Measurements from ENCODE around the gene TXNDC5.

The TXNDC5 gene

DNA sequence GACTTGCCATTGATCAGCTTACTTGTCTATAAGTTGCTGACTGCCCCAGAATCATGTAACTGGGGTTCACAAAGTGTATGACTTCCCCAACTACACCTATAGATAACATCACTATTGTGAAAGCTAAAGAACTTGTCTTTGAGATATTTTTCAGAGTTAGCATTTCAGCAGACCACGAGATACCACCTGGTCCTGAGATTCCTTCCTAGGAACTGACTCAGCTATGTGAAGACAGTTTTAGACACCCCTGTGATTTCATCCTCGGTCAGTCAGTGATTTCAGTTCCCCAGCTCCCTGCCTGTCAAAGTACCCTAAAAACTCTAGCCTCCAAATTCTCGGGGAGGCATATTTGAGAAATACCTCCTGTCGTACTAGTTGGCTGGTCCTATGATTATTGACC is 62.4 kb downstream of the TXNDC5 start:
- DNase-seq, result no peak

DNA sequence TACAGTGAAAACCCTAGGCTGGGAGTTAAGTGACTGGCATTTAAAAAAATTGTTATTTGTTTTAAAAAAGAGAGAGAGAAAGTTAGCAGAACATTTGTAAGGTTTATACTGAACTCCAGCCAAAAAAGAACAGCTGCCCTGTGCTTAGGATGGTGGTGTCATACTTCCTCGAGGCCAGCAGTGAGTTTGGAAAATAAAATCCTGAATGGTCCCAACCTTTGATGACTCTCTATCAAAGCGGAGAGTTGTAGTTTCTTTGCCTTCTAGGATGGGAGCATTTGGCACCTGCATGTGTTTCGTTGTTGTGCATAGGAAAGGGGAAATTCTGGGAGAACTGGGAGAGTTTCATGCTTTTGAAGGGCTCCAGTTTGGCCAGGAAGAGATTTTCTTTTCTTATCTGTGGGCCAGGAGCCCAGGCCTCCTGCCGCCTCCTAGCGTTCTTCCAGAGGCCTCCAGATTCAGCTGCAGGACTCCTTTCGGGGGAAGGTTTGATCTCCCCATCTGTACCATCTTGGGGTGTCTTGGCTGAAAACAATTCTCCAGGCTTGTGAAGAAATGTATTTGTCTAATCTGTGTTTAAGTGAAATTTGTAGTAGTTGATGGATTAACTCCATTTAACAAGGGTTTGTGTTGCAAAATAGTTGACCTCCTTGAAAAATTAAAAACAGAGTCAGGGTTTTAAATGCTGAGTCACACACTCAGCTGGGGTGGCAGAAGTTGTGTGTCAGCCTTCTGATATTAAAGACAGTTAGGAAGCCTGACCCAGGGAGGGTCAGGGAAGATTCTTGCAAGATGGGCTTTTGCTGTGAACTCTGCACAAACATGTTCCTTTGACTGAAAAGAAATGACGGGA is 63.4 kb downstream of the TXNDC5 start:
- DNase-seq, result no peak

DNA sequence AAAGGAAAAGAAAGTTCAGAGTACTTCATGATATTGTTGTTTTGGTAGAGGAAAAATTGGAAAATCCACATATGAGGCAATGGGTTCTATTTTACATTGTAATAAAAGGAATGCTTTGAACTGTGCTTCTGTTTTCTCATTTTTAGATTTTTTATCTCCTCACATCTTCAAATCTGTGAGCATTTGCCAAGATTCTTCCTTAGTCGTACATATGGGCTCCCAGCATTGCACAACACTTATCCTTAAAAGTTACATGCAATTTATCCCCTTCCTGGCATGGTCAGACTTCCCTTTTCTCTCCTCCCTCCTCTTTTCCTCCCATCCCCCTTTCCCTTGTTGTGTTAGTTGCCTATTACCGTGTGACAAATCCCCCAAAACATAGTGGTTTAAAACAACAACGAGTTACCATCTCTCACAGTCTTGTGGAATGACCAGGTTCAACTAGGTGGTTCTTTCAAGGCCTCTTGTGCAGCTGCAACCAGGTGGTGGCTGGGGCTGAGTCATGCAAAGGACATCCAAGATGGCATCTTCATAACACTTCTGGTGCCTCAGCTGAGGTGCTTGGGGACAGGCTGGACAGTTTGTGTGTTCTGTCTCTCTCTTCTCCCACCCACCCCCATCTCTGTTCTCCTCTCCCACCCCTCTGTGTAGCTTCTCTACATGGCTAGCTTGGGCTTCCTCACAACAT is 68.7 kb downstream of the TXNDC5 start:
- no peak for DNase-seq

DNA sequence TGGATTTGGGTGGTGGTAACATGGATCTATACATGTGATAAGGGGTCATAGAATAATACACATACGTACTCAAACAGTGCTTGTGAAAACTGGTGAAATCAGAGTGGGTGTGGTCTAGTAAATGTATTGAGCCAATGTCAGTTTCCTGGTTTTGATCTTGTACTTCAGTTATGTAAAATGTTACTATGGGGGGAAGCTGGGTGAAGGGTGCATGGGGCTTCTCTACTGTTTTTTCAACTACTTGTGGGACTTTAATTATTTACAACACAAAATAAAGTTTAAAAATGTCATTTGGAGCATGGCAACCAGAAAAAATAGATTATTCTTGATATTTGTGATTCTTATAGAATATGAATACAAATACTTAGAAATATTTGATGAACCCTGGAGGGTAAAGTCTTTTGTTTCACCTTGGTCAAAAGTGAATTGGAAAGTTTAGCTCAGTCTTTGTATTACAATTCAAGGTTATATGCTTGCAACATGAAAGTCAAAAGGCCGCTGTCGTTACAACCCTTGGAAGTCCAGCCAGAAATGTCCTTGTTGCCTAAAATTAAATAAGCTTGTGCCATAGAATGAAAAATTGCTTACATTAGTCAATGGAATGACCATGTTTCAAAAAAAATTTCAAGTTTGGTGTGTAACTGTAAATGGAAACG is 74.1 kb downstream of the TXNDC5 start:
- no peak for DNase-seq

DNA sequence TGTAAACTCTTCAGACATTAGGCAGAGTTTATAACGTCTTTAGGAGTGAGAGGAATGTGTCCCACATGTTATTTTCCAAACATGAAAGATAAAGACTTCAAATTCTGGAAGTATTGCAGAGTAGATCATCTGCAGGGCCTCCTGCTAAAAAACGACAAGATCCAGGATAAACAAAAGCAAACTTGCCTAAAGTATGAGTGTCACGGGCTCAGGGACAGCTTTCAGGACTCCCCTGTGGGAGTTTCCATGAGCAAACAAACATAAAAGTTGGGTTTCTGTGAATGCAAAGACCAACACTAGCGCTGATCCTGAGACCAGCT is 76.9 kb downstream of the TXNDC5 start:
- DNase-seq, result no peak

DNA sequence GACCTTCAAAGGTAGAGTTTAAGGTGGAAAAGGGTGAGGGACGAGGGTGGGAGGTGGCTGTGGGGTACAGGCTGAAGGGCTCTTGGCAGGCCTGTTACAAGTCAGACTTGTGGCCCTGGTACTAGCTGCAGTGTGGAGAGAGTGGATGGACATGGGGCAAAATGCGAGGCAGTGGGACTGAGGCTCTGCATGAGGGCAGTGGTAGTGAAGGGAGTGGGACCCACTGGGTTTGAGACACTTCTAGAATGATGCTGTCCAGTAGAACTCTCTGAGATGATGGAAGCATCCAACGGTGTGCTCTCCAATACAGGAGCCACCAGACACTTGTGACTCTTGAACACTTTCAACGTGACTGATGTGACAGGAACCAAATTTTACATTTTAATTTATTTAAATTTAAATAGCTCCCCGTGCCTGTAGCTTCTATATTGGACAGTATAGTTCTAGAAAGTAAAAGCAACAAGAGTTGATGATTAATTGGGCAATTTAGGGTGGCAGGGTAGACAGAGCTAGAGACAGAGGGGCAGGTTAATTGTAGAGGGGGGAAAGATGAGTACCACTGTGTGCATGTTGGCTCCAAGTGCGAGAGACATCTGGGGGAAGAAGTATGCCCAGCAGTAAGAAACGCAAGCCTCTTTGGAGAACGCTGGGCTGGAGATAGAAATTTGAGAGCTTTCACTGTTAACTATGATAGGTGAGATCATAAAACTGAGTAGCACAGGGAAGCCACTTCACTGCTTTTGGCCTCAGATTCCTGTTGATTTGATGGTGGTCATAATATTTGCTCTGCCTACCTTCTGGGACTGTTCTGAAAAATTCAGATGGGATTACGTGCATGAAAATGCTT is 77.5 kb downstream of the TXNDC5 start:
- DNase-seq, result no peak

Measured in activated CD4-positive, alpha-beta T cell treated with anti-CD3 and anti-CD28 coated beads, Interleukin-2, amount 50 U/mL, for 1 hour (primary cell).